Osteocyte (in vitro differentiated cells): Measurements from ENCODE around the gene ZDHHC5. TPM values are rescaled to one million over a fixed set of nuclear protein-coding genes. Genes with fewer than 3 reads are reported as not detected.

ENCODE experiments used
- DNase-seq: peaks from one replicate; pipeline ENCODE4 v3.0.0; 2021; ENCODE audit warnings: mixed read lengths; ENCODE audit not compliant: unreplicated experiment; ENCODE audit errors: extremely low spot score
- H3K27ac Mint-ChIP-seq: one replicate; pipeline ENCODE4 v1.8.0; 2021; ENCODE audit warnings: mild to moderate bottlenecking, mixed read lengths; ENCODE audit not compliant: unreplicated experiment
- H3K27me3 Mint-ChIP-seq: one replicate; pipeline ENCODE4 v1.8.0; 2021; ENCODE audit warnings: mixed read lengths; ENCODE audit not compliant: unreplicated experiment
- H3K36me3 Mint-ChIP-seq: one replicate; pipeline ENCODE4 v1.8.0; 2021; ENCODE audit warnings: mixed read lengths; ENCODE audit not compliant: unreplicated experiment
- H3K4me1 Mint-ChIP-seq: one replicate; pipeline ENCODE4 v1.8.0; 2021; ENCODE audit warnings: mixed read lengths; ENCODE audit not compliant: unreplicated experiment
- H3K4me3 Mint-ChIP-seq: one replicate; pipeline ENCODE4 v1.8.0; 2021; ENCODE audit warnings: mild to moderate bottlenecking, moderate library complexity, mixed read lengths; ENCODE audit not compliant: unreplicated experiment
- H3K9me3 Mint-ChIP-seq: one replicate; pipeline ENCODE4 v1.8.0; 2021; ENCODE audit warnings: mixed read lengths; ENCODE audit not compliant: unreplicated experiment
- total RNA-seq: library from RNA; stranded (reverse); gene quantifications from 2 replicates; pipeline ENCODE4 v1.2.1, GENCODE V29; 2021
- TF ChIP-seq, protein P1 (sequence below): fragments of 200-600 bp; sonication (generic); IDR thresholded peaks from 2 replicates; pipeline ENCODE4 v1.5.0; 2021; ENCODE audit warnings: antibody characterized with exemption, mild to moderate bottlenecking, moderate library complexity

ZDHHC5 gene
- total RNA-seq, 1 donor from 2014 or later, result 60.5 TPM

- H3K27ac Mint-ChIP-seq, result no peak overlapping the region
- H3K4me3 Mint-ChIP-seq, result no peak overlapping the region
- H3K9me3 Mint-ChIP-seq, result peaks cover 4% of the 10 kb centered on the region
- TF ChIP-seq, protein P1, sequence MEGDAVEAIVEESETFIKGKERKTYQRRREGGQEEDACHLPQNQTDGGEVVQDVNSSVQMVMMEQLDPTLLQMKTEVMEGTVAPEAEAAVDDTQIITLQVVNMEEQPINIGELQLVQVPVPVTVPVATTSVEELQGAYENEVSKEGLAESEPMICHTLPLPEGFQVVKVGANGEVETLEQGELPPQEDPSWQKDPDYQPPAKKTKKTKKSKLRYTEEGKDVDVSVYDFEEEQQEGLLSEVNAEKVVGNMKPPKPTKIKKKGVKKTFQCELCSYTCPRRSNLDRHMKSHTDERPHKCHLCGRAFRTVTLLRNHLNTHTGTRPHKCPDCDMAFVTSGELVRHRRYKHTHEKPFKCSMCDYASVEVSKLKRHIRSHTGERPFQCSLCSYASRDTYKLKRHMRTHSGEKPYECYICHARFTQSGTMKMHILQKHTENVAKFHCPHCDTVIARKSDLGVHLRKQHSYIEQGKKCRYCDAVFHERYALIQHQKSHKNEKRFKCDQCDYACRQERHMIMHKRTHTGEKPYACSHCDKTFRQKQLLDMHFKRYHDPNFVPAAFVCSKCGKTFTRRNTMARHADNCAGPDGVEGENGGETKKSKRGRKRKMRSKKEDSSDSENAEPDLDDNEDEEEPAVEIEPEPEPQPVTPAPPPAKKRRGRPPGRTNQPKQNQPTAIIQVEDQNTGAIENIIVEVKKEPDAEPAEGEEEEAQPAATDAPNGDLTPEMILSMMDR, result no peak
- H3K4me1 Mint-ChIP-seq, result no peaks in the 10 kb centered on the region
- DNase-seq, result no peak
- H3K27me3 Mint-ChIP-seq, result peaks cover 18% of the 10 kb centered on the region
- H3K36me3 Mint-ChIP-seq, result no peaks in the 10 kb centered on the region
Observed at GRCh38 chr11:57624864-57625263, 43.0 kb upstream of the ZDHHC5 start.

DNA sequence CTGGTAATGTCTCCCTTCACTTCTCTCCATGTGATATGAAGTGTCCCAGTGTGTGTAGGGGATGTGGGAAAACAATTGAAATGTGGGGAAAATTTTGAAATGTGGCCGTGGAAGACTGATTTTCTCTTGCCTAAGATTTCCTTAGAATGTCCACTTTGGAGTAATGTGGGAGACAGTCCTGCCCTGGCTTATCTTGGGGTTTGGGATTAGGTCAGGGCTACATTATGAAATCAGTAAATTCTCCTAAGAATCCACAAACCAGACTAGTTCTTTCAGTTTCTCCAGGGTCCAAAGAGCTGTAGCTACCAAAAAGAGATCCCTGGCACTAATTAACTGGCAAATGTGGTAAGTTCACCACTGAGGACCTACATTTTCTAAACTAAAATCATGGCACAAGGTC lies 41.0 kb upstream of the ZDHHC5 start:
- H3K4me3 Mint-ChIP-seq, result no peak overlapping the region
- H3K4me1 Mint-ChIP-seq, result no peaks in the 10 kb centered on the region
- no peaks in the 10 kb centered on the region for H3K9me3 Mint-ChIP-seq
- H3K27me3 Mint-ChIP-seq, result peaks cover 38% of the 10 kb centered on the region
- TF ChIP-seq, protein P1, result no peak
- no peaks in the 10 kb centered on the region for H3K36me3 Mint-ChIP-seq
- no peak overlapping the region for H3K27ac Mint-ChIP-seq
- no peak for DNase-seq

DNA sequence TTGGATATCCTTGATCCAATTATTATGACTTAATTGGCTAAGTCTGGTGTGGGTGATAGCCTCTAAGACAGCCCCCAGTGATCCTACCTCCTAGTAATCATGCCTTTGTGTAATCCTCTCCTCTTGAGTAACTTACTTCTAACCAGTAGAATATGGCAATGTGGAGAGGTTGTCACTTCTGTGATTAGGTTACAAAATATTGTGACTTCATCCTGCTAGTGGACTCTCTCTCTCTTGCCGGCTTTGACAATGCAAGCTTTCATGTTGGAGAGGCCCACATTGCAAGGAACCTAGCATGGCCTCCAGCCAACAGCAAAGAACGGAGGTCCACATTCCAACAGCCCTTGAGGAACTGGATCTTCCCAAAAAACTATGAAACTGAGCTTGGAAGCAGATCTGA lies 37.7 kb upstream of the ZDHHC5 start:
- Mint-ChIP-seq H3K4me3 (no peak overlapping the region), H3K4me1 (no peaks in the 10 kb centered on the region), H3K27ac (no peak overlapping the region), H3K36me3 (no peaks in the 10 kb centered on the region), H3K27me3 (peaks cover 48% of the 10 kb centered on the region), H3K9me3 (no peaks in the 10 kb centered on the region)
- TF ChIP-seq, protein P1, result no peak
- no peak for DNase-seq

DNA sequence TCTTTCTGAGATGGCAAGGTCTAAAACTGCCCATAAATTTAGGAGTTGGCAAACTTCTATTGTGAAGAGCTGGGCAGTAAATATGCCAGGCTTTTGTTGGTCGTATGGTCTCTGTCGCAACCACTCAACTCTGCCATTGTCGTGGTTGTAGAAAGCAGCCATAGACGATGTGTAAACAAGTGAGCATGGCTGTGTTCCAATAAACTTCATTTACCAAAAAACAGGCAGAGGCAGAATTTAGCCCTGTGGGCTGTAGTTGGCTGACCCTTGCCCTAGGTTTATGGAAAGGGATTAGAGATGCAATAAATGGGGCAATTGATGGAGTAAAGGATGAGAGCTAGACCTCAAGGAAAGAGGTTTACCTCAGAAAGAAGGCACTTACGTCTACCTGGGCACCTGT lies 35.8 kb upstream of the ZDHHC5 start:
- no peaks in the 10 kb centered on the region for H3K9me3 Mint-ChIP-seq

DNA sequence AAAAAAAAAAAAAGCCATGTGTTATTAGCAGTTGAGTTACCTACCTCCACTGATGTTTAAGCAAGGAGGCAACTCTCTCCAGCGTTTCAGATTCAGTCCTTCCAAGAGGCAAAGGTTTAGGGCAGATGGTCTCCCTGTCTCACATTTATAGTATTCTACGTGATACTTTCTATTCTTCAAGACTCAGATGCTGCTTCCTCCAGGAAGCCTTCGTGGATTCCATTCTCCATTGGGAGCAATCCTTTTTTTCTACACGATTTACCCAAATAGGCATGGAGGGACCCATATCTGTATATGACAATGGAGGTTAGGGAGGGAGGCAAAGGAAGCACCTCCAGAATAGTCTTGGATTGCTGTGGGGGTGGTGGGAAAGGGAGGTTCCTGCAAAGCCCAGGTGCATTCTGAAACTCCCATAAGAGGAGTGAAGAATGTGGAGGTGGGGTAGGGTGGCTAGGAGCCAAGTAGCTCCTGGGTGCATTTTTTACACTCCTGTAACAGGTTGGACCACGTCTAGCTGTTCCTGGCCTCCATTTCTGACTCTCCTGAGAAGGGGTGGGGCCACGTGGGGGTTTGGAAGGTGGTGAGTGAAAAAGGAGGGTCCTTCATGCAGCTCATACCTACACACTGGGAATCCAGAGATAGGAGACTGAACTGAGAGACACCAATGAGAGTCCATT lies 34.4 kb upstream of the ZDHHC5 start:
- Mint-ChIP-seq H3K4me3 (no peak overlapping the region), H3K9me3 (no peaks in the 10 kb centered on the region), H3K4me1 (peaks cover 11% of the 10 kb centered on the region), H3K27ac (no peak overlapping the region), H3K27me3 (peaks cover 48% of the 10 kb centered on the region), H3K36me3 (no peaks in the 10 kb centered on the region)
- TF ChIP-seq, protein P1, result no peak
- DNase-seq, result no peak

More for the DNA sequence above, 35.8 kb upstream of the ZDHHC5 start:
- H3K4me1 Mint-ChIP-seq, result no peaks in the 10 kb centered on the region
- DNase-seq, result no peak
- no peak overlapping the region for H3K27ac Mint-ChIP-seq
- no peaks in the 10 kb centered on the region for H3K36me3 Mint-ChIP-seq
- TF ChIP-seq, protein P1, result no peak
- H3K27me3 Mint-ChIP-seq, result peaks cover 48% of the 10 kb centered on the region
- no peak overlapping the region for H3K4me3 Mint-ChIP-seq
